ENCODE data around the gene INSYN1.

The INSYN1 gene

GRCh38 chr15:73685981-73686380 is 67.2 kb downstream of the INSYN1 start:
- DNase-seq (ENCODE audit: low read depth in 2 of 2) = no peak

Measured in stimulated activated CD4-positive, alpha-beta T cell treated with anti-CD3 and anti-CD28 coated beads, Interleukin-1b, Interleukin-23, amount 100 ng/mL, for 4 hours (primary cell).